Stimulated activated naive CD8-positive, alpha-beta T cell treated with anti-CD3 and anti-CD28 coated beads, Interleukin-15, amount 100 ng/mL, for 72 hours (primary cell): Measurements from ENCODE around the gene DMC1.
"Not testable (repeated sequence)": the region's sequence is repeated elsewhere in the genome, so short reads cannot be mapped to it uniquely, and the experiment has no call there.

ENCODE experiments used
- ATAC-seq: fragments of 150-1000 bp; cut with Tn5 transposase; 2 replicates; pipeline ENCODE4 v1.10.0; 2021; ENCODE audit warnings: mild to moderate bottlenecking, moderate library complexity
- DNase-seq, 2 donors: peaks; one replicate each; pipeline ENCODE4 v3.0.0; 2021 to 2022
- H3K27ac Mint-ChIP-seq, 2 donors: one replicate each; pipeline ENCODE4 v1.8.0; 2022; ENCODE audit warnings: mild to moderate bottlenecking in 2 of 2, mixed read lengths in 2 of 2, moderate library complexity in 2 of 2
- H3K27me3 Mint-ChIP-seq: one replicate; pipeline ENCODE4 v1.8.0; 2022; ENCODE audit warnings: mixed read lengths
- H3K4me1 Mint-ChIP-seq: one replicate; pipeline ENCODE4 v1.8.0; 2022; ENCODE audit warnings: mild to moderate bottlenecking, mixed read lengths
- H3K4me3 Mint-ChIP-seq, 2 donors: one replicate each; pipeline ENCODE4 v1.8.0; 2022; ENCODE audit warnings: mild to moderate bottlenecking in 2 of 2, mixed read lengths in 2 of 2, moderate library complexity in 1 of 2
- H3K9me3 Mint-ChIP-seq, 2 donors: one replicate each; pipeline ENCODE4 v1.8.0; 2022; ENCODE audit warnings: mixed read lengths in 2 of 2

DMC1 gene

GRCh38 chr22:38470179-38470578 is 99.8 kb downstream of the DMC1 start:
- not testable (repeated sequence) for DNase-seq, H3K4me3 Mint-ChIP-seq

GRCh38 chr22:38469306-38469781 is 100.6 kb downstream of the DMC1 start:
- H3K4me3 Mint-ChIP-seq = no peak overlapping the region
- H3K9me3 Mint-ChIP-seq = no peaks in the 10 kb centered on the region
- no peak for DNase-seq
- H3K27ac Mint-ChIP-seq = no peak overlapping the region
- no peak for ATAC-seq
- H3K27me3 Mint-ChIP-seq = peaks cover 43% of the 10 kb centered on the region
- H3K4me1 Mint-ChIP-seq = peaks cover 22% of the 10 kb centered on the region

More at GRCh38 chr22:38470179-38470578, 99.8 kb downstream of the DMC1 start:
- Mint-ChIP-seq H3K27me3 (peaks cover 35% of the 10 kb centered on the region), H3K4me1 (peaks cover 24% of the 10 kb centered on the region)
- ATAC-seq, H3K27ac Mint-ChIP-seq, H3K9me3 Mint-ChIP-seq: not testable (repeated sequence)
